ENCODE measurements around the gene BMAL1.

Gene BMAL1

GRCh38 chr11:13288375-13289029 lies 10.9 kb downstream of the BMAL1 start:
- TF ChIP-seq CTCF (IDR thresholded peaks at IDR 0.05; ENCODE audit: low read length) (no peak), EZH2 (IDR thresholded peaks at IDR 0.05; ENCODE audit: borderline replicate concordance, low read length) (no peak)
- Histone ChIP-seq H3K9me2 (ENCODE audit: low read depth, low read length) (no peaks in the 10 kb centered on the region), H3K27ac (ENCODE audit: low read depth, low read length, poor library complexity, severe bottlenecking) (no peak overlapping the region), H3K4me1 (ENCODE audit: insufficient read depth, low read length, severe bottlenecking) (no peaks in the 10 kb centered on the region), H3K79me2 (ENCODE audit: insufficient read depth, low read length) (no peaks in the 10 kb centered on the region), H3K9me3 (ENCODE audit: low read length) (no peaks in the 10 kb centered on the region), H3K9ac (ENCODE audit: low read length) (no peak overlapping the region), H3F3A (ENCODE audit: insufficient read depth, low read length) (no peaks in the 10 kb centered on the region), H3K36me3 (ENCODE audit: insufficient read depth, low read length) (no peaks in the 10 kb centered on the region), H4K20me1 (ENCODE audit: insufficient read depth, low read length) (no peaks in the 10 kb centered on the region; the same call in 1 of the 2 replicates), H2AFZ (ENCODE audit: low read length) (no peak overlapping the region), H3K4me3 (ENCODE audit: low read depth, low read length, poor library complexity, severe bottlenecking) (no peak overlapping the region), H3K4me2 (ENCODE audit: low read length) (no peak overlapping the region), H3K27me3 (ENCODE audit: insufficient read depth, low read length) (no peaks in the 10 kb centered on the region)

GRCh38 chr11:13289081-13289480 lies 11.5 kb downstream of the BMAL1 start:
- Histone ChIP-seq H3K4me1 (ENCODE audit: insufficient read depth, low read length, severe bottlenecking) (no peaks in the 10 kb centered on the region), H3K36me3 (ENCODE audit: insufficient read depth, low read length) (no peaks in the 10 kb centered on the region), H3F3A (ENCODE audit: insufficient read depth, low read length) (no peaks in the 10 kb centered on the region), H3K4me3 (ENCODE audit: low read depth, low read length, poor library complexity, severe bottlenecking) (no peak overlapping the region), H3K4me2 (ENCODE audit: low read length) (no peak overlapping the region), H3K27me3 (ENCODE audit: insufficient read depth, low read length) (no peaks in the 10 kb centered on the region), H3K27ac (ENCODE audit: low read depth, low read length, poor library complexity, severe bottlenecking) (no peak overlapping the region), H2AFZ (ENCODE audit: low read length) (no peak overlapping the region), H3K9me3 (ENCODE audit: low read length) (no peaks in the 10 kb centered on the region), H3K79me2 (ENCODE audit: insufficient read depth, low read length) (no peaks in the 10 kb centered on the region), H4K20me1 (ENCODE audit: insufficient read depth, low read length) (no peaks in the 10 kb centered on the region; the same call in 1 of the 2 replicates), H3K9ac (ENCODE audit: low read length) (no peak overlapping the region), H3K9me2 (ENCODE audit: low read depth, low read length) (no peaks in the 10 kb centered on the region)
- no peak for TF ChIP-seq CTCF (IDR thresholded peaks at IDR 0.05; ENCODE audit: low read length)
- TF ChIP-seq EZH2 (IDR thresholded peaks at IDR 0.05; ENCODE audit: borderline replicate concordance, low read length), result no peak

GRCh38 chr11:13290221-13290980 lies 12.8 kb downstream of the BMAL1 start:
- Histone ChIP-seq H2AFZ (ENCODE audit: low read length) (no peak overlapping the region), H3K4me3 (ENCODE audit: low read depth, low read length, poor library complexity, severe bottlenecking) (no peak overlapping the region), H3K79me2 (ENCODE audit: insufficient read depth, low read length) (no peaks in the 10 kb centered on the region), H3K9me3 (ENCODE audit: low read length) (no peaks in the 10 kb centered on the region), H3F3A (ENCODE audit: insufficient read depth, low read length) (no peaks in the 10 kb centered on the region), H3K9me2 (ENCODE audit: low read depth, low read length) (no peaks in the 10 kb centered on the region), H3K27me3 (ENCODE audit: insufficient read depth, low read length) (no peaks in the 10 kb centered on the region), H3K4me2 (ENCODE audit: low read length) (no peak overlapping the region), H3K9ac (ENCODE audit: low read length) (no peak overlapping the region), H3K36me3 (ENCODE audit: insufficient read depth, low read length) (no peaks in the 10 kb centered on the region), H3K27ac (ENCODE audit: low read depth, low read length, poor library complexity, severe bottlenecking) (no peak overlapping the region), H4K20me1 (ENCODE audit: insufficient read depth, low read length) (peaks cover 6% of the 10 kb centered on the region), H3K4me1 (ENCODE audit: insufficient read depth, low read length, severe bottlenecking) (no peaks in the 10 kb centered on the region)
- TF ChIP-seq CTCF (IDR thresholded peaks at IDR 0.05; ENCODE audit: low read length), result no peak
- TF ChIP-seq EZH2 (IDR thresholded peaks at IDR 0.05; ENCODE audit: borderline replicate concordance, low read length), result no peak

Measured in OCI-LY1 (cell line).